DND-41 (cell line): ENCODE results near the gene GRIA1.

Experiments
- ATAC-seq: fragments of 200-7000 bp; cut with Tn5 transposase; 3 replicates; pipeline ENCODE4 v1.9.1; 2021; ENCODE audit warnings: low read depth; ENCODE audit not compliant: insufficient read depth
- DNase-seq: peaks from one replicate; pipeline ENCODE4 v3.0.0-alpha.2; 2020
- H2AFZ ChIP-seq: 2 replicates; pipeline ENCODE4 v1.6.0; 2012; ENCODE audit warnings: low read depth, low read length
- H3K27ac ChIP-seq: 2 replicates; pipeline ENCODE4 v1.5.1; 2012; ENCODE audit warnings: low read length, inconsistent platforms
- H3K27me3 ChIP-seq: fragments of 200-600 bp; sonication (generic); 2 replicates; pipeline ENCODE4 v1.6.0; 2012; ENCODE audit warnings: low read length, mild to moderate bottlenecking, inconsistent platforms; ENCODE audit not compliant: insufficient read depth, poor library complexity
- H3K36me3 ChIP-seq: 2 replicates; pipeline ENCODE4 v1.5.1; 2012; ENCODE audit warnings: low read length, inconsistent platforms; ENCODE audit not compliant: insufficient read depth
- H3K4me1 ChIP-seq: 2 replicates; pipeline ENCODE4 v1.5.1; 2012; ENCODE audit warnings: mild to moderate bottlenecking, low read length; ENCODE audit not compliant: insufficient read depth
- H3K4me2 ChIP-seq: 2 replicates; pipeline ENCODE4 v1.6.0; 2012; ENCODE audit warnings: mild to moderate bottlenecking, moderate library complexity, low read length, inconsistent platforms; ENCODE audit not compliant: insufficient read depth
- H3K4me3 ChIP-seq, 2 experiments: fragments of 200-600 bp in 1 of 2; shearing (Covaris generic) in 1 of 2; 2 replicates each; pipeline ENCODE4 v1.5.1; 2012 to 2016; ENCODE audit warnings: inconsistent platforms in 2 of 2, low read length in 2 of 2, mild to moderate bottlenecking in 2 of 2, low read depth in 1 of 2, moderate library complexity in 1 of 2
- H3K79me2 ChIP-seq: 2 replicates; pipeline ENCODE4 v1.6.0; 2012; ENCODE audit warnings: low read length, inconsistent platforms; ENCODE audit not compliant: insufficient read depth
- H3K9ac ChIP-seq: 2 replicates; pipeline ENCODE4 v1.6.0; 2012; ENCODE audit warnings: low read depth, mild to moderate bottlenecking, inconsistent platforms, low read length, moderate library complexity
- H3K9me3 ChIP-seq: 2 replicates; pipeline ENCODE4 v1.5.1; 2012; ENCODE audit warnings: low read length, moderate library complexity, mild to moderate bottlenecking, inconsistent platforms; ENCODE audit not compliant: insufficient read depth, severe bottlenecking
- H4K20me1 ChIP-seq: 2 replicates; pipeline ENCODE4 v1.6.0; 2012; ENCODE audit warnings: low read length; ENCODE audit not compliant: insufficient read depth
- EZH2 ChIP-seq: IDR thresholded peaks from 3 replicates; pipeline ENCODE4 v1.6.1; 2012; ENCODE audit warnings: borderline replicate concordance, low read depth, mild to moderate bottlenecking, moderate library complexity, low read length, inconsistent platforms; ENCODE audit not compliant: severe bottlenecking
- TF ChIP-seq, protein P1 (sequence below): IDR thresholded peaks from 2 replicates; pipeline ENCODE4 v1.5.1; 2012; ENCODE audit warnings: borderline replicate concordance, low read length, moderate library complexity, mild to moderate bottlenecking; ENCODE audit not compliant: poor library complexity, severe bottlenecking; ENCODE audit errors: extremely low read depth

GRIA1 gene

DNA sequence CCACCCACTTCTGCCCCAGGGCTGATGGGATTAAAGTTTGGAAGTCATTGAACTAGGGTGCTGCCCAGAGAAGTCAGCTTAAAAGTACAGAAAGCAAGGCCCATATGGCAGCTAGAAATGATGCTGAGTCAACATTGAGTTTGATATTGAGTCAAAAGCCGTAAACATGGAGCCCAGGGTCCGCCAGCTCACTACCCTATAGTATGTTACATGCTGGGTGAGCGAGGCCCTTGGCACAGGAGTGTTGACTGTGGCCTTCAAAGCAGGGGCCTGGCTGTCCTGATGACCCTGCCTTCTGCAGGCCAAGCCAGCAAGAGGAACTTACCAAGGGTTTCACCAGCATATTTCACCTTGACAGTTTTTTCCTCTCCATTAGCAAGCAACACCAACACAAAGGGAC, 222.5 kb downstream of the GRIA1 start:
- H2AFZ ChIP-seq, result no peak overlapping the region
- H3K27ac ChIP-seq, result no peak overlapping the region
- DNase-seq (no peak), ATAC-seq (no peak)
- no peaks in the 10 kb centered on the region for H4K20me1 ChIP-seq
- TF ChIP-seq EZH2, result no peak
- TF ChIP-seq, protein P1, sequence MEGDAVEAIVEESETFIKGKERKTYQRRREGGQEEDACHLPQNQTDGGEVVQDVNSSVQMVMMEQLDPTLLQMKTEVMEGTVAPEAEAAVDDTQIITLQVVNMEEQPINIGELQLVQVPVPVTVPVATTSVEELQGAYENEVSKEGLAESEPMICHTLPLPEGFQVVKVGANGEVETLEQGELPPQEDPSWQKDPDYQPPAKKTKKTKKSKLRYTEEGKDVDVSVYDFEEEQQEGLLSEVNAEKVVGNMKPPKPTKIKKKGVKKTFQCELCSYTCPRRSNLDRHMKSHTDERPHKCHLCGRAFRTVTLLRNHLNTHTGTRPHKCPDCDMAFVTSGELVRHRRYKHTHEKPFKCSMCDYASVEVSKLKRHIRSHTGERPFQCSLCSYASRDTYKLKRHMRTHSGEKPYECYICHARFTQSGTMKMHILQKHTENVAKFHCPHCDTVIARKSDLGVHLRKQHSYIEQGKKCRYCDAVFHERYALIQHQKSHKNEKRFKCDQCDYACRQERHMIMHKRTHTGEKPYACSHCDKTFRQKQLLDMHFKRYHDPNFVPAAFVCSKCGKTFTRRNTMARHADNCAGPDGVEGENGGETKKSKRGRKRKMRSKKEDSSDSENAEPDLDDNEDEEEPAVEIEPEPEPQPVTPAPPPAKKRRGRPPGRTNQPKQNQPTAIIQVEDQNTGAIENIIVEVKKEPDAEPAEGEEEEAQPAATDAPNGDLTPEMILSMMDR, result no peak
- H3K4me1 ChIP-seq, result no peaks in the 10 kb centered on the region
- H3K27me3 ChIP-seq, result no peaks in the 10 kb centered on the region
- no peak overlapping the region for H3K4me2 ChIP-seq
- H3K79me2 ChIP-seq, result no peaks in the 10 kb centered on the region
- no peaks in the 10 kb centered on the region for H3K36me3 ChIP-seq
- no peaks in the 10 kb centered on the region for H3K9me3 ChIP-seq
- H3K9ac ChIP-seq, result no peak overlapping the region
- H3K4me3 ChIP-seq, result no peak overlapping the region

DNA sequence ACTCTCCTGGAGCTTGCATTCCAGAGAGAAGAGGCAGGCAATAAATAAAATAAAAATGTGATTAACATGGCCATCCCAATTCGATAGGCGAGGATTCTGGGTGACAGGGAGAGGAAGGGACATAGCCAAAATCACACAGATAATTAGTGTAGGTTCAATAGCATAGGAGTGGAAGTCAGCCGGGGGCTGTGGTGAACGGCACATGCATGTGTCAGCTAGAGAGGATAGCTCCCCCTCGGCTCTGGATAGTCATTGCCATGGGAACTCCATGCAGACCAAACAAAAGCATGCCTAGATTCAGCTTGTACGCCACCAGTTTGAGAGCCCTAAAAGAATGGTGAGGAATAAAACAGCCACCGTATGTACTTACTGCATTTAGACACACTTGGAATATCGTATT, 223.5 kb downstream of the GRIA1 start:
- H3K9me3 ChIP-seq, result no peaks in the 10 kb centered on the region
- H3K4me2 ChIP-seq, result no peak overlapping the region
- TF ChIP-seq, protein P1, result no peak
- TF ChIP-seq EZH2, result no peak
- no peak overlapping the region for H2AFZ ChIP-seq
- H3K36me3 ChIP-seq, result no peaks in the 10 kb centered on the region
- no peaks in the 10 kb centered on the region for H3K4me1 ChIP-seq
- H3K27ac ChIP-seq, result no peak overlapping the region
- H3K4me3 ChIP-seq, result no peak overlapping the region
- no peaks in the 10 kb centered on the region for H3K27me3 ChIP-seq
- H3K9ac ChIP-seq, result no peak overlapping the region
- DNase-seq, result no peak
- no peaks in the 10 kb centered on the region for H4K20me1 ChIP-seq
- no peaks in the 10 kb centered on the region for H3K79me2 ChIP-seq
- no peak for ATAC-seq

DNA sequence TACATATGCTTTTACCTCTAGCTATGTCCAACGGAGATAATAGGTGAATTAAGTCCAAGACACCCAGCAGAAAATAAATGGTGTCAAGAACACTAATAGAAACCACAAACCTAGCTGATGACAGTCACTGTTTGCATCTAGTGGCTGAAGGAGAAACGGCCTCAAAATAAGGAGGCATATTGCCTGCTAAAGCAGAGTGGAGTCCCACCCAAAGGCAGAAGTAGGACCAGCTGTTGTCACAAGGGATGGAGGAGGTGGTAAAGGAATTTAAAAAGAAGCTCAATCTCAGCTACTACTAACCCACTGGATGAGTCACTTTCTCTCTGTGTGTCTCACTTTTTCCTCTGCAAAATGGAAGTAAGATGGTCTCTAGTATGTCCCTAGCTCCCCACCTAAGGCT, 224.3 kb downstream of the GRIA1 start:
- H3K4me1 ChIP-seq, result no peaks in the 10 kb centered on the region
- no peaks in the 10 kb centered on the region for H3K9me3 ChIP-seq
- no peaks in the 10 kb centered on the region for H3K79me2 ChIP-seq
- no peaks in the 10 kb centered on the region for H4K20me1 ChIP-seq
- no peaks in the 10 kb centered on the region for H3K36me3 ChIP-seq
- no peak overlapping the region for H3K27ac ChIP-seq
- no peaks in the 10 kb centered on the region for H3K27me3 ChIP-seq
- no peak overlapping the region for H3K9ac ChIP-seq
- H3K4me2 ChIP-seq, result no peak overlapping the region
- H3K4me3 ChIP-seq, result no peak overlapping the region
- no peak overlapping the region for H2AFZ ChIP-seq
- ATAC-seq, result no peak
- no peak for TF ChIP-seq EZH2
- TF ChIP-seq, protein P1, result no peak
- no peak for DNase-seq

DNA sequence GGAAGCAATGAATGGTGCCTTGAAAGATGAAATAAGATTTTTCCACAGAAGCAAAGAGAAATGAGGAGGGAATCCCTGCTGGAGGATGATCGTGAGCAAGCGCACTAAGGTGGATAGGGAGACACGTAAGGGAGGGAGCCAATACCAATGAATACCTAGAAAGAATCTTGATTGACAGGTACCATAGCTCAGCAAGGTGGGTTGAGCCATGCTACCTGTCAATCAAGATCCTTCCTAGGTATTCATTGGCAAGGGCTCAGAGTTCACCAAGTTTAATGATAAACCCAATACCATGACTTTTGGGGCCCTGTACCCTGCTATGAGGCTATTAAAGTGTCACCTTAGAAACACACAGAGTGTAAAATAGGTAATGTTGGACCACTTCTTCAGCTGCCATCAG, 226.8 kb downstream of the GRIA1 start:
- Histone ChIP-seq H4K20me1 (no peaks in the 10 kb centered on the region), H2AFZ (no peak overlapping the region), H3K9me3 (no peaks in the 10 kb centered on the region), H3K27ac (no peak overlapping the region), H3K4me1 (no peaks in the 10 kb centered on the region), H3K27me3 (no peaks in the 10 kb centered on the region), H3K79me2 (no peaks in the 10 kb centered on the region), H3K36me3 (no peaks in the 10 kb centered on the region), H3K4me3 (no peak overlapping the region), H3K4me2 (no peak overlapping the region), H3K9ac (no peak overlapping the region)
- TF ChIP-seq EZH2, result no peak
- TF ChIP-seq, protein P1, result no peak
- ATAC-seq, result no peak
- DNase-seq, result no peak
